HL-60 (cell line): Measurements from ENCODE around the gene EAF1.

Experiments
- POLR2AphosphoS5 ChIP-seq: IDR thresholded peaks from 2 replicates; pipeline ENCODE4 v1.6.1; 2012; ENCODE audit warnings: low read depth
- TF ChIP-seq, protein P1 (sequence below): IDR thresholded peaks from one replicate; pipeline ENCODE4 v1.5.1; 2011; ENCODE audit warnings: low read length, control low read depth, inconsistent platforms; ENCODE audit not compliant: insufficient read depth
- TF ChIP-seq, protein P2 (sequence below): IDR thresholded peaks from 2 replicates; pipeline ENCODE4 v1.6.1; 2012; ENCODE audit warnings: low read depth; ENCODE audit not compliant: insufficient replicate concordance

GRCh38 chr3:15490158-15490557 is 62.8 kb downstream of the EAF1 start:
- TF ChIP-seq, protein P1, sequence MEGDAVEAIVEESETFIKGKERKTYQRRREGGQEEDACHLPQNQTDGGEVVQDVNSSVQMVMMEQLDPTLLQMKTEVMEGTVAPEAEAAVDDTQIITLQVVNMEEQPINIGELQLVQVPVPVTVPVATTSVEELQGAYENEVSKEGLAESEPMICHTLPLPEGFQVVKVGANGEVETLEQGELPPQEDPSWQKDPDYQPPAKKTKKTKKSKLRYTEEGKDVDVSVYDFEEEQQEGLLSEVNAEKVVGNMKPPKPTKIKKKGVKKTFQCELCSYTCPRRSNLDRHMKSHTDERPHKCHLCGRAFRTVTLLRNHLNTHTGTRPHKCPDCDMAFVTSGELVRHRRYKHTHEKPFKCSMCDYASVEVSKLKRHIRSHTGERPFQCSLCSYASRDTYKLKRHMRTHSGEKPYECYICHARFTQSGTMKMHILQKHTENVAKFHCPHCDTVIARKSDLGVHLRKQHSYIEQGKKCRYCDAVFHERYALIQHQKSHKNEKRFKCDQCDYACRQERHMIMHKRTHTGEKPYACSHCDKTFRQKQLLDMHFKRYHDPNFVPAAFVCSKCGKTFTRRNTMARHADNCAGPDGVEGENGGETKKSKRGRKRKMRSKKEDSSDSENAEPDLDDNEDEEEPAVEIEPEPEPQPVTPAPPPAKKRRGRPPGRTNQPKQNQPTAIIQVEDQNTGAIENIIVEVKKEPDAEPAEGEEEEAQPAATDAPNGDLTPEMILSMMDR: no peak
- no peak for TF ChIP-seq POLR2AphosphoS5
- TF ChIP-seq, protein P2, sequence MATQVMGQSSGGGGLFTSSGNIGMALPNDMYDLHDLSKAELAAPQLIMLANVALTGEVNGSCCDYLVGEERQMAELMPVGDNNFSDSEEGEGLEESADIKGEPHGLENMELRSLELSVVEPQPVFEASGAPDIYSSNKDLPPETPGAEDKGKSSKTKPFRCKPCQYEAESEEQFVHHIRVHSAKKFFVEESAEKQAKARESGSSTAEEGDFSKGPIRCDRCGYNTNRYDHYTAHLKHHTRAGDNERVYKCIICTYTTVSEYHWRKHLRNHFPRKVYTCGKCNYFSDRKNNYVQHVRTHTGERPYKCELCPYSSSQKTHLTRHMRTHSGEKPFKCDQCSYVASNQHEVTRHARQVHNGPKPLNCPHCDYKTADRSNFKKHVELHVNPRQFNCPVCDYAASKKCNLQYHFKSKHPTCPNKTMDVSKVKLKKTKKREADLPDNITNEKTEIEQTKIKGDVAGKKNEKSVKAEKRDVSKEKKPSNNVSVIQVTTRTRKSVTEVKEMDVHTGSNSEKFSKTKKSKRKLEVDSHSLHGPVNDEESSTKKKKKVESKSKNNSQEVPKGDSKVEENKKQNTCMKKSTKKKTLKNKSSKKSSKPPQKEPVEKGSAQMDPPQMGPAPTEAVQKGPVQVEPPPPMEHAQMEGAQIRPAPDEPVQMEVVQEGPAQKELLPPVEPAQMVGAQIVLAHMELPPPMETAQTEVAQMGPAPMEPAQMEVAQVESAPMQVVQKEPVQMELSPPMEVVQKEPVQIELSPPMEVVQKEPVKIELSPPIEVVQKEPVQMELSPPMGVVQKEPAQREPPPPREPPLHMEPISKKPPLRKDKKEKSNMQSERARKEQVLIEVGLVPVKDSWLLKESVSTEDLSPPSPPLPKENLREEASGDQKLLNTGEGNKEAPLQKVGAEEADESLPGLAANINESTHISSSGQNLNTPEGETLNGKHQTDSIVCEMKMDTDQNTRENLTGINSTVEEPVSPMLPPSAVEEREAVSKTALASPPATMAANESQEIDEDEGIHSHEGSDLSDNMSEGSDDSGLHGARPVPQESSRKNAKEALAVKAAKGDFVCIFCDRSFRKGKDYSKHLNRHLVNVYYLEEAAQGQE: no peak
